Nephron (organoid): ENCODE measurements around the gene IQCF2.

Source experiments
- H3K27ac Mint-ChIP-seq, 3 experiments: 2 replicates each; pipeline ENCODE4 v1.8.0; 2020; ENCODE audit warnings: mixed read lengths in 3 of 3, mild to moderate bottlenecking in 2 of 3, moderate library complexity in 1 of 3
- H3K27me3 Mint-ChIP-seq: 2 replicates; pipeline ENCODE4 v1.8.0; 2021; ENCODE audit warnings: low read depth, mild to moderate bottlenecking, moderate library complexity, mixed read lengths
- H3K36me3 Mint-ChIP-seq: 2 replicates; pipeline ENCODE4 v1.8.0; 2020; ENCODE audit warnings: low read depth, mixed read lengths
- H3K4me1 Mint-ChIP-seq: 2 replicates; pipeline ENCODE4 v1.8.0; 2020; ENCODE audit warnings: mixed read lengths
- H3K4me3 Mint-ChIP-seq, 3 experiments: 2 replicates each; pipeline ENCODE4 v1.8.0; 2020; ENCODE audit warnings: mild to moderate bottlenecking in 3 of 3, mixed read lengths in 3 of 3, moderate library complexity in 2 of 3
- H3K9me3 Mint-ChIP-seq: 2 replicates; pipeline ENCODE4 v1.8.0; 2020; ENCODE audit warnings: mixed read lengths
- TF ChIP-seq, protein P1 (sequence below), 3 experiments: fragments of 200-600 bp; sonication (generic); IDR thresholded peaks; one replicate each; pipeline ENCODE4 v1.5.0; 2021; ENCODE audit warnings: antibody characterized with exemption in 3 of 3; ENCODE audit not compliant: unreplicated experiment in 3 of 3

IQCF2 gene

DNA sequence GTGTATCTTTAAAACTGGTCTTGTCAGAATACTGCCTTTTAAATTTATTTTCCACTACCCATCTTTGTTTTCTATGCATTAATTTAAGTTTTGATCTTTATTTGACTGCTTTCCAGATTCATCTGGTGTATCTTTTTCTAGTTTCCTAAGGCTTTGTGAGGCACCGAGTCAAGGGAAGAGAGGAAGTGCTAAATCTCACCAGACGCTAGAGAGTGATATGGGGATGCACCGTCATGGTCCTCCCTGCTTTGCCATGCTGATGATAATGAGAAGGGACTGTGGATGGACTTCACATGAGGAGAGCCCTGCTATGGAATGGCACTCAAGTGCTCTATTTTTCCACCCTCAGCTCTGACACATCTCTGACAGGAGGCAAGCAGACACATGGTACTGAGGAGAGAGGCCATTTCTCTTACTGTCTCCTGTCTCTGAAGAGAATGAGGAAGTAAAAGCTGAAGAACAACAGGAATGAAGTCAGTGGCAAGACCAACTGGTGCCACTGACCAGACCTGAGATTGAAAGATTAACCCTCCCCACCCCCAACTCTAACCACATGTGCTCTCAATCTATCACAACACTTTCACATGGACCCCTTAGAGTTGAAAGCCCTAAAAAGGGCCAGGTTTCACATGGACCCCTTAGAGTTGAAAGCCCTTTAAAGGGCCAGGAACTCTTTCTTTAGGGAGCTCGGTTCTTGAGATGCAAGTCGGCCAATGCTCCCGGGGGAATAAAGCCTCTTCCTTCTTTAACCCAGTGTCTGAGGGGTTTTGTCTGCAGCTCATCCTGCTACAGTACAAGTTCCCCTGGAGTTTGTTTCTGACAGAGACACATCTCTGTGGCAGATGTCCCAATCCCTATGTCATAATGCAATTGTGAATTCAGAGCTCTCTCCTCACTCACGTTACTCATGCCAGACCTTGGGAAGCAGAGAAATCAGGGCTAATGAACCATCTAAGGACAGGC, at the start of gene IQCF2:
TSS of gene IQCF2 (plus strand) at position 913 of the 963 bp plus-strand sequence. CDS start 52 bp downstream, outside the sequence.
- H3K27me3 Mint-ChIP-seq, result peaks cover 15% of the 10 kb centered on the region

GRCh38 chr3:51813539-51813938, 47.9 kb upstream of the IQCF2 start:
- H3K27ac Mint-ChIP-seq, result no peak overlapping the region
- no peak overlapping the region for H3K4me3 Mint-ChIP-seq
- no peaks in the 10 kb centered on the region for H3K4me1 Mint-ChIP-seq
- H3K9me3 Mint-ChIP-seq, result peaks cover 2% of the 10 kb centered on the region
- H3K36me3 Mint-ChIP-seq, result no peaks in the 10 kb centered on the region
- H3K27me3 Mint-ChIP-seq, result peaks cover 39% of the 10 kb centered on the region
- TF ChIP-seq, protein P1, sequence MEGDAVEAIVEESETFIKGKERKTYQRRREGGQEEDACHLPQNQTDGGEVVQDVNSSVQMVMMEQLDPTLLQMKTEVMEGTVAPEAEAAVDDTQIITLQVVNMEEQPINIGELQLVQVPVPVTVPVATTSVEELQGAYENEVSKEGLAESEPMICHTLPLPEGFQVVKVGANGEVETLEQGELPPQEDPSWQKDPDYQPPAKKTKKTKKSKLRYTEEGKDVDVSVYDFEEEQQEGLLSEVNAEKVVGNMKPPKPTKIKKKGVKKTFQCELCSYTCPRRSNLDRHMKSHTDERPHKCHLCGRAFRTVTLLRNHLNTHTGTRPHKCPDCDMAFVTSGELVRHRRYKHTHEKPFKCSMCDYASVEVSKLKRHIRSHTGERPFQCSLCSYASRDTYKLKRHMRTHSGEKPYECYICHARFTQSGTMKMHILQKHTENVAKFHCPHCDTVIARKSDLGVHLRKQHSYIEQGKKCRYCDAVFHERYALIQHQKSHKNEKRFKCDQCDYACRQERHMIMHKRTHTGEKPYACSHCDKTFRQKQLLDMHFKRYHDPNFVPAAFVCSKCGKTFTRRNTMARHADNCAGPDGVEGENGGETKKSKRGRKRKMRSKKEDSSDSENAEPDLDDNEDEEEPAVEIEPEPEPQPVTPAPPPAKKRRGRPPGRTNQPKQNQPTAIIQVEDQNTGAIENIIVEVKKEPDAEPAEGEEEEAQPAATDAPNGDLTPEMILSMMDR (IDR thresholded peaks at IDR 0.05; ENCODE audit: unreplicated experiment in 3 of 3), result no peak

More for the DNA sequence above, at the start of gene IQCF2:
- peaks cover 13% of the 10 kb centered on the region for H3K9me3 Mint-ChIP-seq
- no peaks in the 10 kb centered on the region for H3K36me3 Mint-ChIP-seq
- no peak within 1 kb of the TSS for H3K4me3 Mint-ChIP-seq
- no peak within 1 kb of the TSS for H3K27ac Mint-ChIP-seq
- no peaks in the 10 kb centered on the region for H3K4me1 Mint-ChIP-seq
- TF ChIP-seq, protein P1 (IDR thresholded peaks at IDR 0.05; ENCODE audit: unreplicated experiment in 3 of 3), result no peak

DNA sequence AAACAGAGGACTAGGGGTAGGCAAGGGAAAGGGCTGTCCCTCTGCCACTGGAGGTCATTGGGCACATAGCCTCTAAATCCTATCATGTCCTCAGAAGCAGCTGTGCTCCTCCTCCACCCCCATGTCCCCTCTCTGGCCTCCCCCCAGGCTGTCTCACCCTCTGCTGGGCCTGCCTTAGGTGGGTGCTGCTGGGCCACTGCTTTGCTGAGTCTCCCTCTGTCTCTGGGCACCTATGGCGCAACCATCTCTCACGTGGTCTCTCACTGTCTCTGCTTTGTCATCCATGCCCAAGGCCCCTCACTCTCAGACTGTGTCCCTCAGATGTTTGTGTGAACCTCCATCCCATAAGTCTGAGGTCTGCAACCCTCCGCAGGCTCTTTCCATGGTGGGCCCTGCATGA, 47.4 kb upstream of the IQCF2 start:
- Mint-ChIP-seq H3K9me3 (peaks cover 2% of the 10 kb centered on the region), H3K27me3 (peaks cover 41% of the 10 kb centered on the region), H3K4me3 (no peak overlapping the region), H3K4me1 (no peaks in the 10 kb centered on the region), H3K27ac (no peak overlapping the region), H3K36me3 (no peaks in the 10 kb centered on the region)
- TF ChIP-seq, protein P1 (IDR thresholded peaks at IDR 0.05; ENCODE audit: unreplicated experiment in 3 of 3), result no peak

- Mint-ChIP-seq H3K4me1 (no peaks in the 10 kb centered on the region), H3K27ac (no peak overlapping the region), H3K36me3 (no peaks in the 10 kb centered on the region), H3K9me3 (no peaks in the 10 kb centered on the region), H3K4me3 (no peak overlapping the region), H3K27me3 (peaks cover 43% of the 10 kb centered on the region)
- TF ChIP-seq, protein P1 (IDR thresholded peaks at IDR 0.05; ENCODE audit: unreplicated experiment in 3 of 3), result no peak
Measured at GRCh38 chr3:51815614-51816013, 45.8 kb upstream of the IQCF2 start.

GRCh38 chr3:51816723-51817122, 44.7 kb upstream of the IQCF2 start:
- TF ChIP-seq, protein P1 (IDR thresholded peaks at IDR 0.05; ENCODE audit: unreplicated experiment in 3 of 3), result no peak
- Mint-ChIP-seq H3K4me3 (no peak overlapping the region), H3K4me1 (no peaks in the 10 kb centered on the region), H3K27me3 (peaks cover 44% of the 10 kb centered on the region), H3K27ac (no peak overlapping the region), H3K36me3 (no peaks in the 10 kb centered on the region), H3K9me3 (no peaks in the 10 kb centered on the region)
